Stomach (tissue), 9 donors: ENCODE measurements around the gene MAP1S. TPM values are rescaled to one million over a fixed set of nuclear protein-coding genes. Genes with fewer than 3 reads are reported as not detected.

Experiments
- DNase-seq, 2 donors: peaks; one replicate each; pipeline versions ENCODE4 v3.0.0 to v3.0.0-alpha.2; 2013 to 2019
- H3K27ac ChIP-seq, 5 donors: fragments of 200-600 bp in 4 of 5; sonication (generic) in 4 of 5; one replicate each; pipeline ENCODE4 v1.5.1; 2013 to 2019; ENCODE audit warnings: mild to moderate bottlenecking in 1 of 5, moderate library complexity in 1 of 5
- H3K27me3 ChIP-seq, 3 donors: fragments of 200-600 bp; sonication (generic); one replicate each; pipeline ENCODE4 v1.5.1; 2017 to 2019; ENCODE audit warnings: mixed run types in 1 of 3
- H3K36me3 ChIP-seq, 4 donors: fragments of 200-600 bp; sonication (generic); 1 replicate in 3 of 4; 2 replicates in 1 of 4; pipeline ENCODE4 v1.5.1; 2016 to 2019
- H3K4me1 ChIP-seq, 4 donors: fragments of 200-600 bp; sonication (generic); one replicate each; pipeline ENCODE4 v1.5.1; 2016 to 2019
- H3K4me3 ChIP-seq, 4 donors: fragments of 200-600 bp; sonication (generic) in 3 of 4; one replicate each; pipeline ENCODE4 v1.5.1; 2016 to 2019; ENCODE audit warnings: mild to moderate bottlenecking in 1 of 4
- H3K9me3 ChIP-seq, 4 donors: fragments of 200-600 bp; sonication (generic); one replicate each; pipeline ENCODE4 v1.5.1; 2016 to 2019
- CTCF ChIP-seq, 7 experiments: fragments of 450-650 bp in 4 of 7; fragments of 200-600 bp in 3 of 7; sonication (generic) in 3 of 7; IDR thresholded peaks; one replicate each; pipeline ENCODE4 v1.5.1; 2016 to 2019; ENCODE audit warnings: antibody characterized with exemption in 7 of 7, control low read depth in 2 of 7, mild to moderate bottlenecking in 1 of 7
- EP300 ChIP-seq: sonication (generic); formaldehyde crosslinking; IDR thresholded peaks from one replicate; pipeline ENCODE4 v1.6.1; 2017; ENCODE audit warnings: antibody characterized with exemption
- POLR2A ChIP-seq, 4 donors: fragments of 450-650 bp; IDR thresholded peaks; one replicate each; pipeline ENCODE4 v1.6.1; 2016; ENCODE audit warnings: antibody characterized with exemption in 4 of 4, control low read depth in 2 of 4, mild to moderate bottlenecking in 1 of 4, moderate library complexity in 1 of 4
- POLR2AphosphoS5 ChIP-seq, 3 donors: sonication (generic); formaldehyde crosslinking; IDR thresholded peaks; one replicate each; pipeline ENCODE4 v1.6.1; 2016; ENCODE audit warnings: antibody characterized with exemption in 3 of 3
- WGBS, 5 donors: extraction: QIAGEN DNeasy Blood & Tissue Kit in 3 of 5; methylation state at CpG; one replicate each; pipeline versions ENCODE4 v1.1.5 to v1.1.7; 2013 to 2018; 5-methylcytosine and 5-hydroxymethylcytosine counted together
- intact Hi-C: fragments of 100-400 bp; cut with DNase I; formaldehyde crosslinking; loops from one replicate; pipeline ENCODE4 v1.15.1; 2023; ENCODE audit warnings: low total_unique reads
- polyA plus RNA-seq, 3 donors: library from polyadenylated mRNA; stranded (reverse); fragments of 200-250 nt; gene quantifications; one replicate each; pipeline ENCODE4 v1.2.3, GENCODE V29; 2013
- total RNA-seq, 5 donors: library from RNA; depleted of rRNA; stranded (reverse); fragments of >200 nt; gene quantifications; one replicate each; pipeline versions ENCODE4 v1.1.0 to v1.2.3, GENCODE V29; 2014 to 2016
- donor health status: healthy with polysubstance abuse.
- donor health status: Bipolar disorder and iron deficiency.
- donor health status: healthy.

MAP1S gene
- total and polyA plus RNA-seq, 8 donors, result 8.3 to 193 (median 27.8) TPM

- intact Hi-C loops, result no loop called here
- H3K4me3 ChIP-seq, result no peak overlapping the region
- H3K27me3 ChIP-seq, result peaks cover 9 to 100% (median 58%) of the 10 kb centered on the region in 3 donors
- no peak overlapping the region for H3K27ac ChIP-seq
- TF ChIP-seq POLR2AphosphoS5 (IDR thresholded peaks at IDR 0.05), result no peak
- TF ChIP-seq EP300, result no peak
- TF ChIP-seq POLR2A (IDR thresholded peaks at IDR 0.05), result no peak
- no peak for TF ChIP-seq CTCF (IDR thresholded peaks at IDR 0.05)
- H3K4me1 ChIP-seq, result peaks cover 9 to 20% (median 17%) of the 10 kb centered on the region in 4 donors
- 52 to 60% (median 58%) methylated on average over 20 to 25 of the region's 25 CpGs for WGBS, 5 donors
- no peaks in the 10 kb centered on the region for H3K9me3 ChIP-seq
- H3K36me3 ChIP-seq, result no peaks in the 10 kb centered on the region
- peak in 1 of 2 donors; percentile 62 for DNase-seq
Measured at GRCh38 chr19:17681505-17682125, 37.7 kb upstream of the MAP1S start.

GRCh38 chr19:17682273-17682672 is 37.0 kb upstream of the MAP1S start:
- H3K4me3 ChIP-seq, result no peak overlapping the region
- peaks cover 13 to 27% (median 24%) of the 10 kb centered on the region in 4 donors for H3K4me1 ChIP-seq
- H3K9me3 ChIP-seq, result no peaks in the 10 kb centered on the region
- intact Hi-C loops, result no loop called here
- peaks cover 9 to 100% (median 64%) of the 10 kb centered on the region in 3 donors for H3K27me3 ChIP-seq
- TF ChIP-seq CTCF (IDR thresholded peaks at IDR 0.05), result no peak
- TF ChIP-seq POLR2A (IDR thresholded peaks at IDR 0.05), result no peak
- no peak for TF ChIP-seq EP300
- no peak for TF ChIP-seq POLR2AphosphoS5 (IDR thresholded peaks at IDR 0.05)
- 68 to 80% (median 76%) methylated on average over 5 of the region's 5 CpGs for WGBS, 5 donors
- no peaks in the 10 kb centered on the region for H3K36me3 ChIP-seq
- DNase-seq, result no peak
- no peak overlapping the region for H3K27ac ChIP-seq

GRCh38 chr19:17683078-17683477 is 36.2 kb upstream of the MAP1S start:
- Histone ChIP-seq H3K4me3 (no peak overlapping the region), H3K27ac (no peak overlapping the region), H3K27me3 (peaks cover 9 to 100% (median 72%) of the 10 kb centered on the region in 3 donors), H3K4me1 (peaks cover 17 to 35% (median 32%) of the 10 kb centered on the region in 4 donors), H3K36me3 (no peaks in the 10 kb centered on the region), H3K9me3 (no peaks in the 10 kb centered on the region)
- no peak for TF ChIP-seq EP300
- intact Hi-C loops, result no loop called here
- WGBS, 5 donors, result 82 to 90% (median 86%) methylated on average over 3 to 4 of the region's 4 CpGs
- no peak for DNase-seq

GRCh38 chr19:17684256-17684655 is 35.0 kb upstream of the MAP1S start:
- H3K9me3 ChIP-seq, result no peaks in the 10 kb centered on the region
- 52 to 74% (median 70%) methylated on average over 4 of the region's 4 CpGs for WGBS, 5 donors
- no peaks in the 10 kb centered on the region for H3K36me3 ChIP-seq
- DNase-seq, result no peak
- no peak overlapping the region for H3K4me3 ChIP-seq
- TF ChIP-seq POLR2AphosphoS5 (IDR thresholded peaks at IDR 0.05) (no peak), POLR2A (IDR thresholded peaks at IDR 0.05) (no peak), EP300 (no peak), CTCF (IDR thresholded peaks at IDR 0.05) (no peak)
- peaks cover 9 to 100% (median 77%) of the 10 kb centered on the region in 3 donors for H3K27me3 ChIP-seq
- peaks cover 22 to 41% (median 36%) of the 10 kb centered on the region in 4 donors for H3K4me1 ChIP-seq
- no peak overlapping the region for H3K27ac ChIP-seq
- intact Hi-C loops, result no loop called here

- Histone ChIP-seq H3K9me3 (no peaks in the 10 kb centered on the region), H3K4me3 (no peak overlapping the region), H3K36me3 (no peaks in the 10 kb centered on the region), H3K4me1 (peaks cover 18 to 31% (median 29%) of the 10 kb centered on the region in 4 donors), H3K27me3 (peaks cover 9 to 100% (median 69%) of the 10 kb centered on the region in 3 donors), H3K27ac (no peak overlapping the region)
- 51 to 61% (median 58%) methylated on average over 13 to 15 of the region's 15 CpGs for WGBS, 5 donors
- intact Hi-C loops, result no loop called here
- no peak for DNase-seq
- no peak for TF ChIP-seq EP300
- no peak for TF ChIP-seq POLR2A (IDR thresholded peaks at IDR 0.05)
- no peak for TF ChIP-seq POLR2AphosphoS5 (IDR thresholded peaks at IDR 0.05)
- no peak for TF ChIP-seq CTCF (IDR thresholded peaks at IDR 0.05)
Measured at GRCh38 chr19:17685451-17686022, 33.7 kb upstream of the MAP1S start.
